ENCODE data around the gene SYNDIG1.

SYNDIG1 gene

GRCh38 chr20:24603454-24603853 is 134.0 kb downstream of the SYNDIG1 start:
- DNase-seq (ENCODE audit: low read depth in 1 of 2, low spot score in 1 of 2): no peak
- in situ Hi-C loops (cut with HindIII; ENCODE audit: low pct_unique_long_range_greater_than_20kb, low sequenced_read_pairs): no loop called here
- TF ChIP-seq JUND (IDR thresholded peaks at IDR 0.05; ENCODE audit: low read depth): no peak

GRCh38 chr20:24604966-24605665 is 135.7 kb downstream of the SYNDIG1 start:
- TF ChIP-seq JUND (IDR thresholded peaks at IDR 0.05; ENCODE audit: low read depth): no peak
- no peak for DNase-seq (ENCODE audit: low read depth in 1 of 2, low spot score in 1 of 2)
- in situ Hi-C loops (cut with HindIII; ENCODE audit: low pct_unique_long_range_greater_than_20kb, low sequenced_read_pairs): no loop called here

- no peak for DNase-seq (ENCODE audit: low read depth in 1 of 2, low spot score in 1 of 2)
- in situ Hi-C loops (cut with HindIII; ENCODE audit: low pct_unique_long_range_greater_than_20kb, low sequenced_read_pairs): no loop called here
Measured at GRCh38 chr20:24605937-24606455, 136.6 kb downstream of the SYNDIG1 start.

GRCh38 chr20:24607402-24607801 is 138.0 kb downstream of the SYNDIG1 start:
- in situ Hi-C loops (cut with HindIII; ENCODE audit: low pct_unique_long_range_greater_than_20kb, low sequenced_read_pairs): no loop called here
- TF ChIP-seq JUND (IDR thresholded peaks at IDR 0.05; ENCODE audit: low read depth): no peak
- DNase-seq (ENCODE audit: low read depth in 1 of 2, low spot score in 1 of 2): no peak

More at GRCh38 chr20:24605937-24606455, 136.6 kb downstream of the SYNDIG1 start:
- TF ChIP-seq JUND (IDR thresholded peaks at IDR 0.05; ENCODE audit: low read depth): no peak

GRCh38 chr20:24608926-24609667 is 139.7 kb downstream of the SYNDIG1 start:
- in situ Hi-C loops (cut with HindIII; ENCODE audit: low pct_unique_long_range_greater_than_20kb, low sequenced_read_pairs): no loop called here
- no peak for DNase-seq (ENCODE audit: low read depth in 1 of 2, low spot score in 1 of 2)
- TF ChIP-seq JUND (IDR thresholded peaks at IDR 0.05; ENCODE audit: low read depth): no peak

- in situ Hi-C loops (cut with HindIII; ENCODE audit: low pct_unique_long_range_greater_than_20kb, low sequenced_read_pairs): no loop called here
- no peak for DNase-seq (ENCODE audit: low read depth in 1 of 2, low spot score in 1 of 2)
- no peak for TF ChIP-seq JUND (IDR thresholded peaks at IDR 0.05; ENCODE audit: low read depth)
Measured at GRCh38 chr20:24609757-24610156, 140.3 kb downstream of the SYNDIG1 start.

GRCh38 chr20:24610341-24611115 is 141.1 kb downstream of the SYNDIG1 start:
- no peak for TF ChIP-seq JUND (IDR thresholded peaks at IDR 0.05; ENCODE audit: low read depth)
- peak in 1 of 2 experiments; percentile 33 for DNase-seq (ENCODE audit: low read depth in 1 of 2, low spot score in 1 of 2)
- in situ Hi-C loops (cut with HindIII; ENCODE audit: low pct_unique_long_range_greater_than_20kb, low sequenced_read_pairs): no loop called here

- in situ Hi-C loops (cut with HindIII; ENCODE audit: low pct_unique_long_range_greater_than_20kb, low sequenced_read_pairs): no loop called here
- DNase-seq (ENCODE audit: low read depth in 1 of 2, low spot score in 1 of 2): no peak
- no peak for TF ChIP-seq JUND (IDR thresholded peaks at IDR 0.05; ENCODE audit: low read depth)
Measured at GRCh38 chr20:24611360-24612140, 142.1 kb downstream of the SYNDIG1 start.

GRCh38 chr20:24612799-24613775 is 143.7 kb downstream of the SYNDIG1 start:
- no peak for DNase-seq (ENCODE audit: low read depth in 1 of 2, low spot score in 1 of 2)
- TF ChIP-seq JUND (IDR thresholded peaks at IDR 0.05; ENCODE audit: low read depth): no peak
- in situ Hi-C loops (cut with HindIII; ENCODE audit: low pct_unique_long_range_greater_than_20kb, low sequenced_read_pairs): no loop called here

- no peak for TF ChIP-seq JUND (IDR thresholded peaks at IDR 0.05; ENCODE audit: low read depth)
- in situ Hi-C loops (cut with HindIII; ENCODE audit: low pct_unique_long_range_greater_than_20kb, low sequenced_read_pairs): no loop called here
- DNase-seq (ENCODE audit: low read depth in 1 of 2, low spot score in 1 of 2): no peak
Measured at GRCh38 chr20:24614341-24614740, 144.9 kb downstream of the SYNDIG1 start.

GRCh38 chr20:24615353-24615752 is 145.9 kb downstream of the SYNDIG1 start:
- no peak for DNase-seq (ENCODE audit: low read depth in 1 of 2, low spot score in 1 of 2)
- no peak for TF ChIP-seq JUND (IDR thresholded peaks at IDR 0.05; ENCODE audit: low read depth)
- in situ Hi-C loops (cut with HindIII; ENCODE audit: low pct_unique_long_range_greater_than_20kb, low sequenced_read_pairs): no loop called here

All from T47D (cell line).